ENCODE data around the gene KRTAP10-8.

- no peak for TF ChIP-seq POU6F1 (CRISPR knock-in tag; IDR thresholded peaks at IDR 0.05; ENCODE audit: borderline replicate concordance, low read depth)
- TF ChIP-seq CSDC2 (CRISPR knock-in tag; IDR thresholded peaks at IDR 0.05): no peak
Observed at GRCh38 chr21:44603911-44604310, 8.0 kb upstream of the KRTAP10-8 start.

Data from SK-N-SH treated with all-trans-retinoic acid at 6 μM for 48 hours (cell line).